Type B pancreatic cell (in vitro differentiated cells): ENCODE results near the gene GOLGA8K. TPM values are rescaled to one million over a fixed set of nuclear protein-coding genes. Genes with fewer than 3 reads are reported as not detected.
"Not testable (repeated sequence)": the region's sequence is repeated elsewhere in the genome, so short reads cannot be mapped to it uniquely, and the experiment has no call there.

ENCODE experiments used
- DNase-seq: peaks from one replicate; pipeline ENCODE4 v3.0.0; 2021; ENCODE audit warnings: mixed read lengths; ENCODE audit not compliant: unreplicated experiment; ENCODE audit errors: extremely low spot score
- H3K27ac Mint-ChIP-seq: 2 replicates; pipeline ENCODE4 v1.8.0; 2021; ENCODE audit warnings: mild to moderate bottlenecking, mixed read lengths
- H3K27me3 Mint-ChIP-seq: 2 replicates; pipeline ENCODE4 v1.8.0; 2021; ENCODE audit warnings: mixed read lengths
- H3K36me3 Mint-ChIP-seq: 2 replicates; pipeline ENCODE4 v1.8.0; 2021; ENCODE audit warnings: mixed read lengths
- H3K4me1 Mint-ChIP-seq: one replicate; pipeline ENCODE4 v1.8.0; 2021; ENCODE audit warnings: mixed read lengths; ENCODE audit not compliant: unreplicated experiment
- H3K4me3 Mint-ChIP-seq: 2 replicates; pipeline ENCODE4 v1.8.0; 2021; ENCODE audit warnings: mild to moderate bottlenecking, mixed read lengths
- H3K9me3 Mint-ChIP-seq: 2 replicates; pipeline ENCODE4 v1.8.0; 2021; ENCODE audit warnings: mixed read lengths
- total RNA-seq: library from RNA; stranded (reverse); gene quantifications from 2 replicates; pipeline ENCODE4 v1.2.1, GENCODE V29; 2021; ENCODE audit warnings: low replicate concordance

The GOLGA8K gene
- total RNA-seq, 1 donor from 2014 or later, result 0.77 TPM

GRCh38 chr15:32343921-32344320, 59.2 kb downstream of the GOLGA8K start:
- not testable (repeated sequence) for H3K36me3 Mint-ChIP-seq, DNase-seq, H3K4me1 Mint-ChIP-seq, H3K4me3 Mint-ChIP-seq, H3K27ac Mint-ChIP-seq, H3K27me3 Mint-ChIP-seq, H3K9me3 Mint-ChIP-seq

Other genes with a start within 250 kb of the GOLGA8K start
- gene GOLGA8O, start 52.3 kb upstream of the GOLGA8K start, total RNA-seq, result 0.79 and 1.6 TPM in 2 replicates
- gene GOLGA8N, start 190.2 kb upstream of the GOLGA8K start, total RNA-seq, result 1.1 and 3.9 TPM in 2 replicates
- gene ARHGAP11A, start 212.2 kb upstream of the GOLGA8K start, total RNA-seq, result 21.7 and 52.6 TPM in 2 replicates
- 93.1 and 127 TPM in 2 replicates for gene SCG5, start 238.4 kb upstream of the GOLGA8K start, total RNA-seq